ENCODE results near the gene EEF1AKMT3. TPM values are rescaled to one million over a fixed set of nuclear protein-coding genes. Genes with fewer than 3 reads are reported as not detected.
A peak's percentile ranks its signal among the peaks of the same experiment; 100 is the strongest.

The EEF1AKMT3 gene
- total and polyA plus RNA-seq, 2 donors: 1.3 to 2.4 TPM

DNA sequence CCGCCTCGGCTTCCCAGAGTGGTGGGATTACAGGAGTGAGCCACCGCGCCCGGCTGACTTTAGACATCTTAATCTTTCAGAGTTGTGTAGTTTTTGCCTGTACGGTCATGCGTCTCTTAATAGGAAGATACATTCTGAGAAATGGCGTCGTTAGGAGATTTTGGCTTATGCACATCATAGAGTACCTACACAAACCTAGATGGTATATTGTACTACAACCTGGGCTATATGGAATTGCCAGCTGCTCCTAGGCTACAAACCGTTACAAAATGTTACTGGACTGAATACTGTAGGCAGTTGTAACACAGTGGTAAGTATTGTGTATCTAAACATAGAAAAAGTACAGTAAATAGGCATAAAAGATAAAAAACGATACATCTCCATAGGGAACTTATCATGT lies 11.4 kb downstream of the EEF1AKMT3 start:
- peaks cover 20 to 32% of the 10 kb centered on the region in 2 donors for H3K36me3 ChIP-seq (ENCODE audit: control insufficient read depth in 2 of 2, insufficient read depth in 2 of 2, low read length in 1 of 2)
- H3K4me3 ChIP-seq (ENCODE audit: low read length in 2 of 2): no peak overlapping the region
- H3K4me1 ChIP-seq (ENCODE audit: control insufficient read depth in 2 of 2, insufficient read depth in 2 of 2, low read length in 2 of 2): peaks cover 23 to 36% of the 10 kb centered on the region in 2 donors

DNA sequence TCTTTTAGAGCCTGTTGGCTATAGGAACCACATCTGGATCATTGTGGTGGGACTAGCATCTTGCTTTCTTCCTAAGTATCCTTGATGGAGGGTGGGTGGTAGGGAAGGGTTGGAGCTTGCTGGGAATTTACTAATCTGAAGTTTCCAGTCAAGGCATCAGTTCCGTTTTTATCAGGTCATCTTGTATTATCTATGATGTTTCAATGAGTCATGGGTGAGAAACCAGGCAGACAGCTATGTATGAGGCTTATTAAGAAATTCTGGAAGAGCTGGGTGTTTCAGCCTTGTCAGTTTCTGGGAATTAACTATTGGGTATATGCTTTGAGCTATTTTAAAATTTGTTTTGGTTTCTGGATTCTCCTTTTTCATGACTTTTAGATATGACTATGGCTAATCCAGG lies 21.5 kb downstream of the EEF1AKMT3 start:
- Histone ChIP-seq H3K27ac (ENCODE audit: low read depth in 1 of 2, low read length in 1 of 2) (no peak overlapping the region), H3K4me1 (ENCODE audit: control insufficient read depth in 2 of 2, insufficient read depth in 2 of 2, low read length in 2 of 2) (no peaks in the 10 kb centered on the region), H3K27me3 (ENCODE audit: control insufficient read depth in 2 of 2, insufficient read depth in 1 of 2, low read length in 1 of 2) (no peaks in the 10 kb centered on the region), H3K9me3 (ENCODE audit: control insufficient read depth in 2 of 2, insufficient read depth in 1 of 2, low read length in 1 of 2) (no peaks in the 10 kb centered on the region), H3K36me3 (ENCODE audit: control insufficient read depth in 2 of 2, insufficient read depth in 2 of 2, low read length in 1 of 2) (peaks cover 42 to 66% of the 10 kb centered on the region in 2 donors), H3K4me3 (ENCODE audit: low read length in 2 of 2) (no peak overlapping the region)
- 98% methylated on average over 1 of the region's 1 CpG for WGBS
- no peak for DNase-seq (ENCODE audit: low read depth in 6 of 9, low spot score in 9 of 9)

More for the DNA sequence above, 11.4 kb downstream of the EEF1AKMT3 start:
- no peak overlapping the region for H3K27ac ChIP-seq (ENCODE audit: low read depth in 1 of 2, low read length in 1 of 2)
- H3K27me3 ChIP-seq (ENCODE audit: control insufficient read depth in 2 of 2, insufficient read depth in 1 of 2, low read length in 1 of 2): no peaks in the 10 kb centered on the region
- DNase-seq (ENCODE audit: low read depth in 6 of 9, low spot score in 9 of 9): no peak
- H3K9me3 ChIP-seq (ENCODE audit: control insufficient read depth in 2 of 2, insufficient read depth in 1 of 2, low read length in 1 of 2): no peaks in the 10 kb centered on the region
- WGBS: 96% methylated on average over 11 of the region's 11 CpGs

DNA sequence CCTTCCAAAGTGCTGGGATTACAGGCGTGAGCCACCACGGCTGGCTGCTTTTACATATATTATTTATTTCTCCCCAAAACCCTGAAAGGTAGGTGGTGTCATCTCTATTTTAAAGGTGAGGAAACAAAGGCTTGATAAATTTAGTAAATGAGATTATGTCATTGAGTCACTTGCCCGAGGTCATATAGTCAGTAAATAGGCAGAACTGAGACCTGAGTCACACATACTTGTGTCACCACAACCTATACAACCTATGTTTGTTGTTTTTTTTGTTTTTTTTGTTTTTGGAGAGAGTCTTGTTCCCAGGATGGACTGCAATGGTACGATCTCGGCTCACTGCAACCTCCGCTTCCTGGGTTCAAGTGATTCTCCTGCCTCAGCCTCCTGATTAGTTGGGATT lies 22.9 kb downstream of the EEF1AKMT3 start:
- Histone ChIP-seq H3K4me3 (ENCODE audit: low read length in 2 of 2) (no peak overlapping the region), H3K4me1 (ENCODE audit: control insufficient read depth in 2 of 2, insufficient read depth in 2 of 2, low read length in 2 of 2) (no peaks in the 10 kb centered on the region), H3K9me3 (ENCODE audit: control insufficient read depth in 2 of 2, insufficient read depth in 1 of 2, low read length in 1 of 2) (no peaks in the 10 kb centered on the region), H3K27me3 (ENCODE audit: control insufficient read depth in 2 of 2, insufficient read depth in 1 of 2, low read length in 1 of 2) (no peaks in the 10 kb centered on the region), H3K36me3 (ENCODE audit: control insufficient read depth in 2 of 2, insufficient read depth in 2 of 2, low read length in 1 of 2) (peaks cover 39 to 67% of the 10 kb centered on the region in 2 donors), H3K27ac (ENCODE audit: low read depth in 1 of 2, low read length in 1 of 2) (no peak overlapping the region)
- DNase-seq (ENCODE audit: low read depth in 6 of 9, low spot score in 9 of 9): no peak
- WGBS: 97% methylated on average over 6 of the region's 6 CpGs

DNA sequence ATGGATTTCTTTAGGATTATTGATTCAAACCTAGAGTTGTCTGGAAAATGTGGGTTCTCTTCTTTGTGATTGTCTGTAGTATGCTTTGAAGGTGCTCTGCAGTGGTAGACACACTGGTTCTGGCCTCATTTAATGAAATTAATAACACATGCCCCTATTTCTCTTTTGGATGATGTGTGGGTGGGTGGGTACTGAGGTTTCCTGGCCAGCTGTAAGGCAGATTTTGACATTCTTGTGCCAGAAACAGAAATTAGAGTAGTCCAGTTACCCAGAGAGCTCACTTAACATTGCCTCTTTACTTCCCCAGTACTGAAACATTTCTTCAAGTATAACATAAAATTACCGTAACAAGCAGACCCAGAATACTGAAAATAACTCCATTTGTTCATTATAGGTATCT lies 24.6 kb downstream of the EEF1AKMT3 start:
- no peak overlapping the region for H3K27ac ChIP-seq (ENCODE audit: low read depth in 1 of 2, low read length in 1 of 2)
- peaks cover 30 to 68% of the 10 kb centered on the region in 2 donors for H3K36me3 ChIP-seq (ENCODE audit: control insufficient read depth in 2 of 2, insufficient read depth in 2 of 2, low read length in 1 of 2)
- H3K4me3 ChIP-seq (ENCODE audit: low read length in 2 of 2): no peak overlapping the region
- DNase-seq (ENCODE audit: low read depth in 6 of 9, low spot score in 9 of 9): no peak
- H3K9me3 ChIP-seq (ENCODE audit: control insufficient read depth in 2 of 2, insufficient read depth in 1 of 2, low read length in 1 of 2): no peaks in the 10 kb centered on the region
- 100% methylated on average over 1 of the region's 1 CpG for whole genome bisulfite sequencing
- H3K27me3 ChIP-seq (ENCODE audit: control insufficient read depth in 2 of 2, insufficient read depth in 1 of 2, low read length in 1 of 2): no peaks in the 10 kb centered on the region
- H3K4me1 ChIP-seq (ENCODE audit: control insufficient read depth in 2 of 2, insufficient read depth in 2 of 2, low read length in 2 of 2): no peaks in the 10 kb centered on the region

DNA sequence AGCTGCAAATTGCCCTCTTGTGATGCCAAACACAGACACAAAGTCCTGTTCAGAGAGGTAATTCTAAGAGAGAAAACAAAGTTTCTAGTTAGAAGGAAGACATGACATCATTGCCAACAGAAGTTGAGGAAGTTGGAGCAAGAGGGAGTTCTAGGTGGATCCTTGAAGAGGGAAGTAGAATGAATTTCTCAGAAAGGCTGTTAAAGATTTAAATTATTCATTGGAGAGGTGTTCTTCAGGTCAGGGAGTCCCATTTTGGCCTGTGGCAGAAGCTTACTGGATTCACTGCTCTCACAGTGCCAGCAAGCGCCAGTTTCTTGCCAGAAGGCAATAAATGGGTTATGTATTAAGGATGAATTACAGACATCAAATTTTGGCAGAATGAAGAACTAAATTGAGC lies 25.5 kb downstream of the EEF1AKMT3 start:
- H3K36me3 ChIP-seq (ENCODE audit: control insufficient read depth in 2 of 2, insufficient read depth in 2 of 2, low read length in 1 of 2): peaks cover 30 to 68% of the 10 kb centered on the region in 2 donors
- 100% methylated on average over 1 of the region's 1 CpG for WGBS
- no peak overlapping the region for H3K4me3 ChIP-seq (ENCODE audit: low read length in 2 of 2)
- H3K4me1 ChIP-seq (ENCODE audit: control insufficient read depth in 2 of 2, insufficient read depth in 2 of 2, low read length in 2 of 2): no peaks in the 10 kb centered on the region
- H3K27ac ChIP-seq (ENCODE audit: low read depth in 1 of 2, low read length in 1 of 2): no peak overlapping the region
- no peaks in the 10 kb centered on the region for H3K9me3 ChIP-seq (ENCODE audit: control insufficient read depth in 2 of 2, insufficient read depth in 1 of 2, low read length in 1 of 2)
- H3K27me3 ChIP-seq (ENCODE audit: control insufficient read depth in 2 of 2, insufficient read depth in 1 of 2, low read length in 1 of 2): no peaks in the 10 kb centered on the region
- no peak for DNase-seq (ENCODE audit: low read depth in 6 of 9, low spot score in 9 of 9)

DNA sequence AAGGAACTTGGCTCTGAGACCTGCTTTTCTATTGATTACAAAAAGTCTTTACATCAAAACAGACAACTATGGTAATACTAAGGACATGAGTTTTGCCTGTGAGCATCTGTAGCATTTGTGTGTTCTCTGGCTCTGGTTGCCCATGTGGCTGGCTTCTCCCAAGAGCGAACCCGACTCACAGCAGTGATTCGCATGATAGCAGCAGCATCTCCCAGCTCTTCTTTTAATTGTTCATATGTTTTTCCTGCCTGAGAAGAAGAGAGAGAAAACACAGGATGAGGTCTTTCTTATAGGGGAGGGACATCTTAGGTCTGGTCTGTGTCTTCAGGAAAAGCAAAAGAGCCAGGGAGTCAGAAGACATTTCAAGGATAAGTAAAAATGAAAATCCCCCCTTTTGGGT lies 28.6 kb downstream of the EEF1AKMT3 start:
- no peaks in the 10 kb centered on the region for H3K9me3 ChIP-seq (ENCODE audit: control insufficient read depth in 2 of 2, insufficient read depth in 1 of 2, low read length in 1 of 2)
- H3K27me3 ChIP-seq (ENCODE audit: control insufficient read depth in 2 of 2, insufficient read depth in 1 of 2, low read length in 1 of 2): no peaks in the 10 kb centered on the region
- 98% methylated on average over 3 of the region's 3 CpGs for WGBS
- DNase-seq (ENCODE audit: low read depth in 6 of 9, low spot score in 9 of 9): no peak
- H3K4me1 ChIP-seq (ENCODE audit: control insufficient read depth in 2 of 2, insufficient read depth in 2 of 2, low read length in 2 of 2): no peaks in the 10 kb centered on the region
- no peak overlapping the region for H3K4me3 ChIP-seq (ENCODE audit: low read length in 2 of 2)
- H3K27ac ChIP-seq (ENCODE audit: low read depth in 1 of 2, low read length in 1 of 2): no peak overlapping the region
- H3K36me3 ChIP-seq (ENCODE audit: control insufficient read depth in 2 of 2, insufficient read depth in 2 of 2, low read length in 1 of 2): peaks cover 14 to 58% of the 10 kb centered on the region in 2 donors

DNA sequence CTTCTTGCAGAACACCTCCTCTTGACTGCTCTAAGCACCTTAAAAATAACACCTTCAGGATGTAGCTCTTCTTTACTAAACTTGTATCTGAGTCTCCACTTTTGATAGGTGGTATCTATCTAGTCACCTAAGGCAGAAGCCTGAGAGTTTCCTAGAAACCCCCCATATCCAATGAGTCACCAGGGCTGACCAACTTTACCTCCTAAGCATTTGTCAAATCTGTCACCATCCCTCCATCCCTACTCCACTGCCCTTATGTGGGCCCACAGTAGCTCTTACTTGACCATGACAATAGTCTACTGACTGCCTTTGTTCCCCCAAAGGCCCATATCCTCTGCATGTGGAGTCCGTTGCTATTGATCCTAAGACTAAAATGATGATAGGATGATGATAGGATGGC lies 30.2 kb downstream of the EEF1AKMT3 start:
- H3K27ac ChIP-seq (ENCODE audit: low read depth in 1 of 2, low read length in 1 of 2): no peak overlapping the region
- 99% methylated on average over 1 of the region's 1 CpG for WGBS

DNA sequence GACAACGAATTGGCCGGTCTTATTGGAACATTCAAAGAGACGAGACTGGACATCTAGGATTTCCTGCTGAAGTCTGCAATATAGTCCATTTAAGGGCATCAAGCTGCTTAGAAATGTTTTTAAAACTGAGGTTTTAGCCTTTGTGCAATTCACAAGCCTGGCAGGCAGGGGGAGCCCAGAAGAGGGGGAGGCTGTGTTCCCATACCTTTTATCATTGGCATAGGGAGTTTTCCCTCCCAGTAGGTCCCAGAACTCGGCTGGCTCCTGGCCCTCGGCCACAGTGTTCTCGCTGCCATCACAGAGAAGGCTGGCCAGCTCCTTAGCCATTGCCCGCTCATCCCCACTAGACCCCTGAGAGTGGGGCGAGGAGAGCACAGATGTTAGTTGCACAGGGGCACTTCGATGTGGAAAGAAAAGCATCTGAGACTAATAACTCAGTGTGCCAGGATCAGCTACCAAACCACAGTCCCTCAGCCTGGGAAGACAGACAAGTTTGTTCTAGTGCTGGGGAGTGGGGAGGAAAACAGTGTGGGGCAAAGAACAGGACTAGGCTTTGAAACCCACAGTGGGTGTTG lies 31.0 kb downstream of the EEF1AKMT3 start:
- no peak overlapping the region for H3K27ac ChIP-seq (ENCODE audit: low read depth in 1 of 2, low read length in 1 of 2)
- no peaks in the 10 kb centered on the region for H3K4me1 ChIP-seq (ENCODE audit: control insufficient read depth in 2 of 2, insufficient read depth in 2 of 2, low read length in 2 of 2)
- H3K36me3 ChIP-seq (ENCODE audit: control insufficient read depth in 2 of 2, insufficient read depth in 2 of 2, low read length in 1 of 2): peaks cover 11 to 52% of the 10 kb centered on the region in 2 donors
- no peak overlapping the region for H3K4me3 ChIP-seq (ENCODE audit: low read length in 2 of 2)
- 84% methylated on average over 9 of the region's 9 CpGs for WGBS
- no peaks in the 10 kb centered on the region for H3K27me3 ChIP-seq (ENCODE audit: control insufficient read depth in 2 of 2, insufficient read depth in 1 of 2, low read length in 1 of 2)
- H3K9me3 ChIP-seq (ENCODE audit: control insufficient read depth in 2 of 2, insufficient read depth in 1 of 2, low read length in 1 of 2): no peaks in the 10 kb centered on the region
- DNase-seq (ENCODE audit: low read depth in 6 of 9, low spot score in 9 of 9): peak in 2 of 9 donors; percentile 22 to 43

More for the DNA sequence above, 30.2 kb downstream of the EEF1AKMT3 start:
- no peaks in the 10 kb centered on the region for H3K27me3 ChIP-seq (ENCODE audit: control insufficient read depth in 2 of 2, insufficient read depth in 1 of 2, low read length in 1 of 2)
- H3K4me3 ChIP-seq (ENCODE audit: low read length in 2 of 2): no peak overlapping the region
- peaks cover 9 to 50% of the 10 kb centered on the region in 2 donors for H3K36me3 ChIP-seq (ENCODE audit: control insufficient read depth in 2 of 2, insufficient read depth in 2 of 2, low read length in 1 of 2)
- H3K4me1 ChIP-seq (ENCODE audit: control insufficient read depth in 2 of 2, insufficient read depth in 2 of 2, low read length in 2 of 2): no peaks in the 10 kb centered on the region
- H3K9me3 ChIP-seq (ENCODE audit: control insufficient read depth in 2 of 2, insufficient read depth in 1 of 2, low read length in 1 of 2): no peaks in the 10 kb centered on the region
- DNase-seq (ENCODE audit: low read depth in 6 of 9, low spot score in 9 of 9): no peak

DNA sequence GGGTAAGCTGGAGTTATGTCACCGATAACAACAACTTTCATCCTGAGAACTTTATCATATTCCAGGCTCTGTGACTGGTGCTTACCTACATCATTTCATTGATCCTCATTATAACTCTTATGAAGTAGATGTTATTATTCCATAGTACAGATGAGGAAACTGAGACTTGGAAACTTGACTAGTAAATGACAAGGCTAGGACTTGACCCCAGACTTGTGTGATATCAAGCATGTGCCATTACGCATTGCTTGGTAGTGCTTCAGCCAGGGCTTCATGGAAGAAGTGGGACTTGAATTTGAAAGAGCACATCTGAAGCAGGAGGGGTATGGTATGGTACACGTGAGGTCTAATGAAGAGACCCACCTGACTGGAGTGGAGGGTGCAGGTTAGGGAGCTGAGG lies 34.3 kb downstream of the EEF1AKMT3 start:
- no peaks in the 10 kb centered on the region for H3K27me3 ChIP-seq (ENCODE audit: control insufficient read depth in 2 of 2, insufficient read depth in 1 of 2, low read length in 1 of 2)
- 98% methylated on average over 3 of the region's 3 CpGs for WGBS
- no peak overlapping the region for H3K4me3 ChIP-seq (ENCODE audit: low read length in 2 of 2)
- no peaks in the 10 kb centered on the region for H3K9me3 ChIP-seq (ENCODE audit: control insufficient read depth in 2 of 2, insufficient read depth in 1 of 2, low read length in 1 of 2)
- no peaks in the 10 kb centered on the region for H3K4me1 ChIP-seq (ENCODE audit: control insufficient read depth in 2 of 2, insufficient read depth in 2 of 2, low read length in 2 of 2)
- no peak for DNase-seq (ENCODE audit: low read depth in 6 of 9, low spot score in 9 of 9)
- peaks cover 14 to 43% of the 10 kb centered on the region in 2 donors for H3K36me3 ChIP-seq (ENCODE audit: control insufficient read depth in 2 of 2, insufficient read depth in 2 of 2, low read length in 1 of 2)
- H3K27ac ChIP-seq (ENCODE audit: low read depth in 1 of 2, low read length in 1 of 2): no peak overlapping the region
